ENCODE results near the gene SLC25A24.

DNA sequence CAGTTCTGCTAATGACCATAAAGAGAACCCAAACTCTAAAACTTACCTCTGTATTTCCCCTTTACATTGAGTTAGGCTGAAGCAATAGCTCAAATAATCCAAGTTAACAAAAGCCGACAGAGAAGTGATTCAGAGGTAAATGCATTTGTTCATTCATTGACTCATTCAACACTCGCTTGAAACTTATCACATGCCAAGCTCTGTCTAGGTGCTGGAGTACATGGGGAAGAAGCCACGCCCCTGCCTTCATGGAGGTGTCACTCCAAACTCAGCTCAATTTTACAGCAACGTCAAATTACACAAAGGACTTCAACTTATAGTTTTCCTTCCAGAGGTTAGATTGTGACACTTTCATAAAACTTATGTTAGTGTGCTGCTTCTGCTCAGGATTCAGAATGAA lies 45.8 kb downstream of the SLC25A24 start:
- TF ChIP-seq, protein P1, sequence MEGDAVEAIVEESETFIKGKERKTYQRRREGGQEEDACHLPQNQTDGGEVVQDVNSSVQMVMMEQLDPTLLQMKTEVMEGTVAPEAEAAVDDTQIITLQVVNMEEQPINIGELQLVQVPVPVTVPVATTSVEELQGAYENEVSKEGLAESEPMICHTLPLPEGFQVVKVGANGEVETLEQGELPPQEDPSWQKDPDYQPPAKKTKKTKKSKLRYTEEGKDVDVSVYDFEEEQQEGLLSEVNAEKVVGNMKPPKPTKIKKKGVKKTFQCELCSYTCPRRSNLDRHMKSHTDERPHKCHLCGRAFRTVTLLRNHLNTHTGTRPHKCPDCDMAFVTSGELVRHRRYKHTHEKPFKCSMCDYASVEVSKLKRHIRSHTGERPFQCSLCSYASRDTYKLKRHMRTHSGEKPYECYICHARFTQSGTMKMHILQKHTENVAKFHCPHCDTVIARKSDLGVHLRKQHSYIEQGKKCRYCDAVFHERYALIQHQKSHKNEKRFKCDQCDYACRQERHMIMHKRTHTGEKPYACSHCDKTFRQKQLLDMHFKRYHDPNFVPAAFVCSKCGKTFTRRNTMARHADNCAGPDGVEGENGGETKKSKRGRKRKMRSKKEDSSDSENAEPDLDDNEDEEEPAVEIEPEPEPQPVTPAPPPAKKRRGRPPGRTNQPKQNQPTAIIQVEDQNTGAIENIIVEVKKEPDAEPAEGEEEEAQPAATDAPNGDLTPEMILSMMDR (IDR thresholded peaks at IDR 0.05; ENCODE audit: insufficient read depth, low read length, poor library complexity, severe bottlenecking): no peak
- no peak for TF ChIP-seq EZH2phosphoT487 (conservative IDR thresholded peaks at IDR 0.05; ENCODE audit: low read length)

Data from SU-DHL-6 (cell line).